ENCODE data around the gene POC1A. TPM values are rescaled to one million over a fixed set of nuclear protein-coding genes. Genes with fewer than 3 reads are reported as not detected.

POC1A gene
- polyA plus RNA-seq, 1 donor (not counting 4 experiments of a cell fraction or from before 2014, with no cell fraction given), result 11.5 TPM

- H3K79me2 ChIP-seq (ENCODE audit: control insufficient read depth, insufficient read depth, low read length), result no peaks in the 10 kb centered on the region
- H4K20me1 ChIP-seq (ENCODE audit: control insufficient read depth, extremely low read depth, insufficient read depth, low read length), result no peaks in the 10 kb centered on the region
- DNase-seq (ENCODE audit: low read depth, low spot score) (no peak), FAIRE-seq (no peak)
- H3K4me2 ChIP-seq (ENCODE audit: control insufficient read depth, extremely low read depth, insufficient read depth, low read depth, low read length), result no peak overlapping the region
- H3K9ac ChIP-seq (ENCODE audit: control insufficient read depth, extremely low read depth, insufficient read depth, low read length), result no peak overlapping the region
- peaks cover 0 to 22% of the 10 kb centered on the region in 2 experiments for H3K36me3 ChIP-seq (ENCODE audit: control insufficient read depth in 2 of 2, extremely low read depth in 1 of 2, insufficient read depth in 2 of 2, low read length in 2 of 2)
- H3K4me3 ChIP-seq (ENCODE audit: control insufficient read depth in 2 of 3, extremely low read depth in 1 of 3, insufficient read depth in 2 of 3, low read depth in 1 of 3, low read length in 3 of 3), result no peak overlapping the region
- no peaks in the 10 kb centered on the region for H3K27me3 ChIP-seq (ENCODE audit: control insufficient read depth, extremely low read depth, insufficient read depth, low read length)
- H3K27ac ChIP-seq (ENCODE audit: control insufficient read depth, insufficient read depth, low read length), result no peak overlapping the region
- peaks cover 30% of the 10 kb centered on the region for H3K4me1 ChIP-seq (ENCODE audit: control insufficient read depth, extremely low read depth, insufficient read depth, low read length)
- H3K9me3 ChIP-seq (ENCODE audit: control insufficient read depth, low read depth, low read length), result no peaks in the 10 kb centered on the region
- dilution Hi-C loops (cut with MboI; ENCODE audit: extremely low pct_ligation_motif_present, low sequenced_read_pairs), result no loop called here
- H3K9me1 ChIP-seq (ENCODE audit: control insufficient read depth, extremely low read depth, insufficient read depth, low read length), result peaks cover 5% of the 10 kb centered on the region
- TF ChIP-seq CTCF (optimal IDR thresholded peaks at IDR 0.05 in 1 of 3, IDR thresholded peaks at IDR 0.05 in 1 of 3, conservative IDR thresholded peaks at IDR 0.05 in 1 of 3; ENCODE audit: extremely low read depth in 1 of 3, insufficient read depth in 2 of 3, low read length in 3 of 3) (no peak), EZH2 (IDR thresholded peaks at IDR 0.05; ENCODE audit: low read length) (no peak)
- H2AFZ ChIP-seq (ENCODE audit: control insufficient read depth, low read length), result no peak overlapping the region
These were observed 34.4 kb downstream of the POC1A start for GRCh38 chr3:52119826-52120225.

GRCh38 chr3:52119099-52119498 lies 35.1 kb downstream of the POC1A start:
- H2AFZ ChIP-seq (ENCODE audit: control insufficient read depth, low read length), result no peak overlapping the region
- TF ChIP-seq CTCF (optimal IDR thresholded peaks at IDR 0.05 in 1 of 3, IDR thresholded peaks at IDR 0.05 in 1 of 3, conservative IDR thresholded peaks at IDR 0.05 in 1 of 3; ENCODE audit: extremely low read depth in 1 of 3, insufficient read depth in 2 of 3, low read length in 3 of 3) (no peak), EZH2 (IDR thresholded peaks at IDR 0.05; ENCODE audit: low read length) (no peak)
- H3K4me1 ChIP-seq (ENCODE audit: control insufficient read depth, extremely low read depth, insufficient read depth, low read length), result peaks cover 36% of the 10 kb centered on the region
- FAIRE-seq (no peak), DNase-seq (ENCODE audit: low read depth, low spot score) (no peak)
- H3K36me3 ChIP-seq (ENCODE audit: control insufficient read depth in 2 of 2, extremely low read depth in 1 of 2, insufficient read depth in 2 of 2, low read length in 2 of 2), result peaks cover 0 to 20% of the 10 kb centered on the region in 2 experiments
- no peak overlapping the region for H3K9ac ChIP-seq (ENCODE audit: control insufficient read depth, extremely low read depth, insufficient read depth, low read length)
- H3K9me3 ChIP-seq (ENCODE audit: control insufficient read depth, low read depth, low read length), result no peaks in the 10 kb centered on the region
- H3K27me3 ChIP-seq (ENCODE audit: control insufficient read depth, extremely low read depth, insufficient read depth, low read length), result no peaks in the 10 kb centered on the region
- H3K4me3 ChIP-seq (ENCODE audit: control insufficient read depth in 2 of 3, extremely low read depth in 1 of 3, insufficient read depth in 2 of 3, low read depth in 1 of 3, low read length in 3 of 3), result no peak overlapping the region
- dilution Hi-C loops (cut with MboI; ENCODE audit: extremely low pct_ligation_motif_present, low sequenced_read_pairs), result no loop called here
- no peaks in the 10 kb centered on the region for H3K79me2 ChIP-seq (ENCODE audit: control insufficient read depth, insufficient read depth, low read length)
- H3K27ac ChIP-seq (ENCODE audit: control insufficient read depth, insufficient read depth, low read length), result no peak overlapping the region
- H3K9me1 ChIP-seq (ENCODE audit: control insufficient read depth, extremely low read depth, insufficient read depth, low read length), result peaks cover 5% of the 10 kb centered on the region
- no peaks in the 10 kb centered on the region for H4K20me1 ChIP-seq (ENCODE audit: control insufficient read depth, extremely low read depth, insufficient read depth, low read length)
- no peak overlapping the region for H3K4me2 ChIP-seq (ENCODE audit: control insufficient read depth, extremely low read depth, insufficient read depth, low read depth, low read length)

Data from keratinocyte (primary cell).